WERI-Rb-1 (cell line): ENCODE data around the gene GALNTL6.
A peak's percentile ranks its signal among the peaks of the same experiment; 100 is the strongest.

Source experiments
- DNase-seq: peaks from one replicate; pipeline ENCODE4 v3.0.0-alpha.2; 2020
- H3K27ac ChIP-seq: fragments of 250-450 bp; sonication (Bioruptor Pico); 2 replicates; pipeline ENCODE4 v1.5.1; 2020; ENCODE audit warnings: mild to moderate bottlenecking, moderate library complexity
- H3K27me3 ChIP-seq: fragments of 250-450 bp; sonication (Bioruptor Pico); 2 replicates; pipeline ENCODE4 v1.5.1; 2021; ENCODE audit warnings: mild to moderate bottlenecking, low read depth, moderate library complexity; ENCODE audit not compliant: insufficient read depth, severe bottlenecking
- H3K36me3 ChIP-seq: fragments of 250-450 bp; sonication (Bioruptor Pico); 2 replicates; pipeline ENCODE4 v1.5.1; 2020; ENCODE audit warnings: mild to moderate bottlenecking, moderate library complexity
- H3K4me3 ChIP-seq: 2 replicates; pipeline ENCODE4 v1.5.1; 2011; ENCODE audit warnings: low read depth, mild to moderate bottlenecking, control low read depth, low read length
- H3K9me3 ChIP-seq: fragments of 250-450 bp; sonication (Bioruptor Pico); 2 replicates; pipeline ENCODE4 v1.5.1; 2021; ENCODE audit warnings: mild to moderate bottlenecking, moderate library complexity; ENCODE audit not compliant: severe bottlenecking
- CTCF ChIP-seq: IDR thresholded peaks from 2 replicates; pipeline ENCODE4 v1.5.1; 2011; ENCODE audit warnings: low read depth, mild to moderate bottlenecking, control low read depth, inconsistent platforms, low read length

GALNTL6 gene

GRCh38 chr4:173024203-173024602 lies 1211.0 kb downstream of the GALNTL6 start:
- no peak for TF ChIP-seq CTCF
- DNase-seq: no peak
- Histone ChIP-seq H3K9me3 (no peaks in the 10 kb centered on the region), H3K27ac (no peak overlapping the region), H3K27me3 (no peaks in the 10 kb centered on the region), H3K4me3 (no peak overlapping the region), H3K36me3 (no peaks in the 10 kb centered on the region)

- TF ChIP-seq CTCF: peak; percentile 71
- Histone ChIP-seq H3K9me3 (no peaks in the 10 kb centered on the region), H3K27ac (no peak overlapping the region), H3K4me3 (no peak overlapping the region), H3K27me3 (no peaks in the 10 kb centered on the region), H3K36me3 (no peaks in the 10 kb centered on the region)
- DNase-seq: peak; percentile 72
These were observed 1211.9 kb downstream of the GALNTL6 start for GRCh38 chr4:173025131-173025530.

GRCh38 chr4:173037242-173037641 lies 1224.0 kb downstream of the GALNTL6 start:
- Histone ChIP-seq H3K4me3 (no peak overlapping the region), H3K27ac (no peak overlapping the region), H3K36me3 (no peaks in the 10 kb centered on the region), H3K9me3 (no peaks in the 10 kb centered on the region), H3K27me3 (no peaks in the 10 kb centered on the region)
- no peak for DNase-seq
- TF ChIP-seq CTCF: no peak

- Histone ChIP-seq H3K4me3 (no peak overlapping the region), H3K9me3 (no peaks in the 10 kb centered on the region), H3K36me3 (no peaks in the 10 kb centered on the region), H3K27ac (no peak overlapping the region), H3K27me3 (no peaks in the 10 kb centered on the region)
- TF ChIP-seq CTCF: no peak
- no peak for DNase-seq
These were observed 1225.1 kb downstream of the GALNTL6 start for GRCh38 chr4:173038192-173038896.

GRCh38 chr4:173039617-173040577 lies 1226.7 kb downstream of the GALNTL6 start:
- H3K36me3 ChIP-seq: no peaks in the 10 kb centered on the region
- H3K9me3 ChIP-seq: no peaks in the 10 kb centered on the region
- H3K4me3 ChIP-seq: no peak overlapping the region
- TF ChIP-seq CTCF: no peak
- DNase-seq: peak; percentile 52
- H3K27me3 ChIP-seq: no peaks in the 10 kb centered on the region
- no peak overlapping the region for H3K27ac ChIP-seq
